IMR-90 (cell line): ENCODE measurements around the gene SPATA33.

Source experiments
- CHD1 ChIP-seq: IDR thresholded peaks from 2 replicates; pipeline ENCODE4 v1.6.1; 2012; ENCODE audit warnings: low read depth, low read length, improper control_type of control experiment
- POLR2A ChIP-seq: IDR thresholded peaks from 2 replicates; pipeline ENCODE4 v1.6.1; 2012; ENCODE audit warnings: mild to moderate bottlenecking, low read depth, low read length
- TF ChIP-seq, protein P1 (sequence below): conservative IDR thresholded peaks from 2 replicates; pipeline ENCODE4 v1.5.1; 2012; ENCODE audit warnings: mild to moderate bottlenecking, low read depth, low read length, improper control_type of control experiment

GRCh38 chr16:89709716-89710432 lies 52.2 kb downstream of the SPATA33 start:
- TF ChIP-seq CHD1 (no peak), POLR2A (no peak)
- TF ChIP-seq, protein P1, sequence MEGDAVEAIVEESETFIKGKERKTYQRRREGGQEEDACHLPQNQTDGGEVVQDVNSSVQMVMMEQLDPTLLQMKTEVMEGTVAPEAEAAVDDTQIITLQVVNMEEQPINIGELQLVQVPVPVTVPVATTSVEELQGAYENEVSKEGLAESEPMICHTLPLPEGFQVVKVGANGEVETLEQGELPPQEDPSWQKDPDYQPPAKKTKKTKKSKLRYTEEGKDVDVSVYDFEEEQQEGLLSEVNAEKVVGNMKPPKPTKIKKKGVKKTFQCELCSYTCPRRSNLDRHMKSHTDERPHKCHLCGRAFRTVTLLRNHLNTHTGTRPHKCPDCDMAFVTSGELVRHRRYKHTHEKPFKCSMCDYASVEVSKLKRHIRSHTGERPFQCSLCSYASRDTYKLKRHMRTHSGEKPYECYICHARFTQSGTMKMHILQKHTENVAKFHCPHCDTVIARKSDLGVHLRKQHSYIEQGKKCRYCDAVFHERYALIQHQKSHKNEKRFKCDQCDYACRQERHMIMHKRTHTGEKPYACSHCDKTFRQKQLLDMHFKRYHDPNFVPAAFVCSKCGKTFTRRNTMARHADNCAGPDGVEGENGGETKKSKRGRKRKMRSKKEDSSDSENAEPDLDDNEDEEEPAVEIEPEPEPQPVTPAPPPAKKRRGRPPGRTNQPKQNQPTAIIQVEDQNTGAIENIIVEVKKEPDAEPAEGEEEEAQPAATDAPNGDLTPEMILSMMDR, result no peak
